K562 (cell line): ENCODE results near the gene ACKR3.

Experiments
- BCLAF1 ChIP-seq, 2 experiments: fragments of 450-650 bp in 1 of 2; IDR thresholded peaks; 2 replicates each; pipeline ENCODE4 v1.6.1; 2011 to 2017; ENCODE audit warnings: low read depth in 2 of 2, antibody characterized with exemption in 1 of 2, borderline replicate concordance in 1 of 2, low read length in 1 of 2, mild to moderate bottlenecking in 1 of 2, mixed read lengths in 1 of 2; ENCODE audit not compliant: control insufficient read depth in 1 of 2
- CTCF ChIP-seq, 3 experiments: IDR thresholded peaks in 2 of 3; conservative IDR thresholded peaks in 1 of 3; 2 replicates each; pipeline ENCODE4 v1.5.1; 2011 to 2012; ENCODE audit warnings: low read length in 3 of 3, mild to moderate bottlenecking in 3 of 3, control low read depth in 2 of 3, improper control_type of control experiment in 1 of 3, inconsistent platforms in 1 of 3, low read depth in 1 of 3, mixed read lengths in 1 of 3, moderate library complexity in 1 of 3; ENCODE audit not compliant: insufficient read depth in 2 of 3
- ZNF830 ChIP-seq: fragments of 250-450 bp; sonication (Bioruptor Pico); IDR thresholded peaks from 2 replicates; pipeline ENCODE4 v1.5.0; 2021; ENCODE audit warnings: mild to moderate bottlenecking
- TF ChIP-seq, protein P1 (sequence below): sonication (generic); formaldehyde crosslinking; IDR thresholded peaks from 2 replicates; pipeline ENCODE4 v1.8.0; 2022; ENCODE audit warnings: mild to moderate bottlenecking, missing genetic modification reagents

- TF ChIP-seq CTCF (IDR thresholded peaks at IDR 0.05 in 2 of 3, conservative IDR thresholded peaks at IDR 0.05 in 1 of 3; ENCODE audit: insufficient read depth in 2 of 3, low read depth in 1 of 3, low read length in 3 of 3) = no peak
- TF ChIP-seq, protein P1, sequence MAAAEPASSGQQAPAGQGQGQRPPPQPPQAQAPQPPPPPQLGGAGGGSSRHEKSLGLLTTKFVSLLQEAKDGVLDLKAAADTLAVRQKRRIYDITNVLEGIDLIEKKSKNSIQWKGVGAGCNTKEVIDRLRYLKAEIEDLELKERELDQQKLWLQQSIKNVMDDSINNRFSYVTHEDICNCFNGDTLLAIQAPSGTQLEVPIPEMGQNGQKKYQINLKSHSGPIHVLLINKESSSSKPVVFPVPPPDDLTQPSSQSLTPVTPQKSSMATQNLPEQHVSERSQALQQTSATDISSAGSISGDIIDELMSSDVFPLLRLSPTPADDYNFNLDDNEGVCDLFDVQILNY (CRISPR knock-in tag) = no peak
- TF ChIP-seq BCLAF1 (IDR thresholded peaks at IDR 0.05; ENCODE audit: borderline replicate concordance in 1 of 2, control insufficient read depth in 1 of 2, low read depth in 2 of 2, low read length in 1 of 2) = no peak
- TF ChIP-seq ZNF830 (CRISPR knock-in tag) = no peak
Observed at GRCh38 chr2:236600158-236600557, 30.5 kb downstream of the ACKR3 start.
